Measurements from ENCODE around the gene SLITRK1. TPM values are rescaled to one million over a fixed set of nuclear protein-coding genes. Genes with fewer than 3 reads are reported as not detected.

Gene SLITRK1
- total RNA-seq, 2 donors from 2014 or later = not detected

- ATAC-seq (ENCODE audit: insufficient number of reproducible peaks, low FRiP score, low read depth) = no peak
- H3K4me1 ChIP-seq (ENCODE audit: control insufficient read depth in 1 of 2, low read depth in 2 of 2) = no peaks in the 10 kb centered on the region
- no peak overlapping the region for H3K4me3 ChIP-seq
- no peaks in the 10 kb centered on the region for H3K27me3 ChIP-seq (replicated peaks; ENCODE audit: insufficient read depth)
- H3K27ac ChIP-seq = no peak overlapping the region
- H3K36me3 ChIP-seq = no peaks in the 10 kb centered on the region
- TF ChIP-seq CTCF (IDR thresholded peaks at IDR 0.05) = no peak
- H3K9me3 ChIP-seq = no peaks in the 10 kb centered on the region
- no peak for DNase-seq (ENCODE audit: low spot score)
Measured at GRCh38 chr13:83907196-83907989, 25.1 kb upstream of the SLITRK1 start.

- ATAC-seq (ENCODE audit: insufficient number of reproducible peaks, low FRiP score, low read depth) = no peak
- H3K27me3 ChIP-seq (replicated peaks; ENCODE audit: insufficient read depth) = no peaks in the 10 kb centered on the region
- no peak for DNase-seq (ENCODE audit: low spot score)
- no peaks in the 10 kb centered on the region for H3K36me3 ChIP-seq
- H3K4me3 ChIP-seq = no peak overlapping the region
- no peaks in the 10 kb centered on the region for H3K4me1 ChIP-seq (ENCODE audit: control insufficient read depth in 1 of 2, low read depth in 2 of 2)
- no peaks in the 10 kb centered on the region for H3K9me3 ChIP-seq
- no peak overlapping the region for H3K27ac ChIP-seq
- no peak for TF ChIP-seq CTCF (IDR thresholded peaks at IDR 0.05)
Measured at GRCh38 chr13:83906240-83906820, 24.1 kb upstream of the SLITRK1 start.

GRCh38 chr13:83905641-83906040, 23.4 kb upstream of the SLITRK1 start:
- ATAC-seq (ENCODE audit: insufficient number of reproducible peaks, low FRiP score, low read depth) = no peak
- no peak for DNase-seq (ENCODE audit: low spot score)
- Histone ChIP-seq H3K9me3 (no peaks in the 10 kb centered on the region), H3K27me3 (replicated peaks; ENCODE audit: insufficient read depth) (no peaks in the 10 kb centered on the region), H3K36me3 (no peaks in the 10 kb centered on the region), H3K4me3 (no peak overlapping the region), H3K27ac (no peak overlapping the region), H3K4me1 (ENCODE audit: control insufficient read depth in 1 of 2, low read depth in 2 of 2) (no peaks in the 10 kb centered on the region)
- TF ChIP-seq CTCF (IDR thresholded peaks at IDR 0.05) = no peak

GRCh38 chr13:83895994-83896580, 13.8 kb upstream of the SLITRK1 start:
- no peaks in the 10 kb centered on the region for H3K36me3 ChIP-seq
- no peak for TF ChIP-seq CTCF (IDR thresholded peaks at IDR 0.05)
- H3K4me1 ChIP-seq (ENCODE audit: control insufficient read depth in 1 of 2, low read depth in 2 of 2) = no peaks in the 10 kb centered on the region
- DNase-seq (ENCODE audit: low spot score) (no peak), ATAC-seq (ENCODE audit: insufficient number of reproducible peaks, low FRiP score, low read depth) (no peak)
- no peaks in the 10 kb centered on the region for H3K9me3 ChIP-seq
- H3K27ac ChIP-seq = no peak overlapping the region
- H3K27me3 ChIP-seq (replicated peaks; ENCODE audit: insufficient read depth) = no peaks in the 10 kb centered on the region
- no peak overlapping the region for H3K4me3 ChIP-seq

- DNase-seq (ENCODE audit: low spot score) (no peak), ATAC-seq (ENCODE audit: insufficient number of reproducible peaks, low FRiP score, low read depth) (no peak)
- Histone ChIP-seq H3K27ac (no peak overlapping the region), H3K27me3 (replicated peaks; ENCODE audit: insufficient read depth) (no peaks in the 10 kb centered on the region), H3K9me3 (no peaks in the 10 kb centered on the region), H3K4me3 (no peak overlapping the region), H3K4me1 (ENCODE audit: control insufficient read depth in 1 of 2, low read depth in 2 of 2) (no peaks in the 10 kb centered on the region), H3K36me3 (no peaks in the 10 kb centered on the region)
- TF ChIP-seq CTCF (IDR thresholded peaks at IDR 0.05) = no peak
Measured at GRCh38 chr13:83890358-83890757, 8.1 kb upstream of the SLITRK1 start.
